KMS-11 (cell line): ENCODE results near the gene TMIE.

Source experiments
- H2AFZ ChIP-seq: fragments of 200-600 bp; sonication (generic); 2 replicates; pipeline ENCODE4 v1.6.1; 2016; ENCODE audit warnings: antibody characterized with exemption, mixed run types, low read depth
- H3K27ac ChIP-seq: fragments of 200-600 bp; sonication (generic); 2 replicates; pipeline ENCODE4 v1.6.1; 2016; ENCODE audit warnings: mild to moderate bottlenecking, mixed run types
- H3K27me3 ChIP-seq: fragments of 200-600 bp; sonication (generic); 2 replicates; pipeline ENCODE4 v1.6.1; 2017; ENCODE audit warnings: mild to moderate bottlenecking, low read depth, mixed run types, moderate library complexity; ENCODE audit not compliant: insufficient read depth
- H3K36me3 ChIP-seq: fragments of 200-600 bp; sonication (generic); 2 replicates; pipeline ENCODE4 v1.6.1; 2017; ENCODE audit warnings: mild to moderate bottlenecking, mixed run types; ENCODE audit not compliant: insufficient read depth
- H3K4me1 ChIP-seq: fragments of 200-600 bp; sonication (generic); 2 replicates; pipeline ENCODE4 v1.6.1; 2016; ENCODE audit warnings: mild to moderate bottlenecking, low read depth, mixed run types; ENCODE audit not compliant: poor library complexity, severe bottlenecking
- H3K4me2 ChIP-seq: fragments of 200-600 bp; sonication (generic); 2 replicates; pipeline ENCODE4 v1.7.0; 2016; ENCODE audit warnings: mild to moderate bottlenecking, mixed run types
- H3K4me3 ChIP-seq: fragments of 200-600 bp; sonication (generic); IDR thresholded peaks from 2 replicates; pipeline ENCODE4 v1.6.1; 2017; ENCODE audit warnings: low read depth, low read length, mixed read lengths; ENCODE audit not compliant: insufficient read depth
- H3K79me2 ChIP-seq: fragments of 200-600 bp; sonication (generic); 2 replicates; pipeline ENCODE4 v1.6.1; 2016; ENCODE audit warnings: low read depth, mixed run types; ENCODE audit not compliant: insufficient read depth
- H3K9ac ChIP-seq: fragments of 200-600 bp; sonication (generic); 2 replicates; pipeline ENCODE4 v1.6.1; 2016; ENCODE audit warnings: mild to moderate bottlenecking, mixed run types
- H4K20me1 ChIP-seq: fragments of 200-600 bp; sonication (generic); 2 replicates; pipeline ENCODE4 v1.6.1; 2016; ENCODE audit warnings: mild to moderate bottlenecking, mixed run types; ENCODE audit not compliant: insufficient read depth
- TF ChIP-seq, protein P1 (sequence below): fragments of 200-600 bp; sonication (generic); conservative IDR thresholded peaks from 2 replicates; pipeline ENCODE4 v1.6.1; 2017; ENCODE audit warnings: low read depth, mild to moderate bottlenecking, antibody characterized with exemption, low read length, moderate library complexity, mixed read lengths

The TMIE gene

DNA sequence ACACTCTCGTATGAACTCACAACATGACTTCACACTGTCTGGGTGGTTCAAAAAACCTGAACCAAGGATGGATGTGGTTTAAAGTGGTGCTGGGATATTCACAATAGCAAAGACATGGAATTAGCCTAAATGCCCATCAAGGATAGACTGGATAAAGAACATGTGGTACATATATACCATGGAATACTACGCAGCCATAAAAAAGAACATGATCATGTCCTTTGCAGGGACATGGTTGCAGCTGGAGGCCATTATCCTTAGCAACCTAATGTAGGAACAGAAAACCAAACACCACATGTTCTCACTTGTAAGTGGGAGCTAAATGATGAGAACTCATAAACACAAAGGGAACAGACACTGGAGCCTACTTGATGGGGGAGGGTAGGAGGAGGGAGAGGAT lies 19.8 kb downstream of the TMIE start:
- Histone ChIP-seq H3K4me1 (no peaks in the 10 kb centered on the region), H4K20me1 (no peaks in the 10 kb centered on the region), H3K9ac (no peak overlapping the region), H3K4me2 (no peak overlapping the region), H3K79me2 (no peaks in the 10 kb centered on the region), H3K27ac (no peak overlapping the region), H2AFZ (no peak overlapping the region), H3K36me3 (no peaks in the 10 kb centered on the region), H3K4me3 (no peak overlapping the region), H3K27me3 (no peaks in the 10 kb centered on the region)
- TF ChIP-seq, protein P1, sequence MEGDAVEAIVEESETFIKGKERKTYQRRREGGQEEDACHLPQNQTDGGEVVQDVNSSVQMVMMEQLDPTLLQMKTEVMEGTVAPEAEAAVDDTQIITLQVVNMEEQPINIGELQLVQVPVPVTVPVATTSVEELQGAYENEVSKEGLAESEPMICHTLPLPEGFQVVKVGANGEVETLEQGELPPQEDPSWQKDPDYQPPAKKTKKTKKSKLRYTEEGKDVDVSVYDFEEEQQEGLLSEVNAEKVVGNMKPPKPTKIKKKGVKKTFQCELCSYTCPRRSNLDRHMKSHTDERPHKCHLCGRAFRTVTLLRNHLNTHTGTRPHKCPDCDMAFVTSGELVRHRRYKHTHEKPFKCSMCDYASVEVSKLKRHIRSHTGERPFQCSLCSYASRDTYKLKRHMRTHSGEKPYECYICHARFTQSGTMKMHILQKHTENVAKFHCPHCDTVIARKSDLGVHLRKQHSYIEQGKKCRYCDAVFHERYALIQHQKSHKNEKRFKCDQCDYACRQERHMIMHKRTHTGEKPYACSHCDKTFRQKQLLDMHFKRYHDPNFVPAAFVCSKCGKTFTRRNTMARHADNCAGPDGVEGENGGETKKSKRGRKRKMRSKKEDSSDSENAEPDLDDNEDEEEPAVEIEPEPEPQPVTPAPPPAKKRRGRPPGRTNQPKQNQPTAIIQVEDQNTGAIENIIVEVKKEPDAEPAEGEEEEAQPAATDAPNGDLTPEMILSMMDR = no peak

DNA sequence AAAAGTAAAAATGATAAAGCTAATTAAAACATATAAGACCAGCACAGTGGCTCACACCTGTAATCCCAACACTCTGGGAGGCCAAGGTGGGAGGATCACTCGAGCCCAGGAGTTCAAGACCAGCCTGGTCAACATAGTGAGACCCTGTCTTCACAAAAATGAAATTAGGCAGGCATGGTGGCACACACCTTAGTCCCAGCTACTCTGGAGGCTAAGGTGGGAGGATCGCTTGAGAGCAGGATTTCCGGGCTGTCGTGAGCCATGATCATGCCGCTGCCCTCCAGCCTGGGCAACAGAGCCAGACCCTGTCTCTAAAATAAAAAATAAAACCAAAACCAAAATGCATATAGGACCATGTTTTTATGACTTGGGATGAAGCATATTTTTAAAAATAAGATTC lies 21.3 kb downstream of the TMIE start:
- H3K4me2 ChIP-seq = no peak overlapping the region

DNA sequence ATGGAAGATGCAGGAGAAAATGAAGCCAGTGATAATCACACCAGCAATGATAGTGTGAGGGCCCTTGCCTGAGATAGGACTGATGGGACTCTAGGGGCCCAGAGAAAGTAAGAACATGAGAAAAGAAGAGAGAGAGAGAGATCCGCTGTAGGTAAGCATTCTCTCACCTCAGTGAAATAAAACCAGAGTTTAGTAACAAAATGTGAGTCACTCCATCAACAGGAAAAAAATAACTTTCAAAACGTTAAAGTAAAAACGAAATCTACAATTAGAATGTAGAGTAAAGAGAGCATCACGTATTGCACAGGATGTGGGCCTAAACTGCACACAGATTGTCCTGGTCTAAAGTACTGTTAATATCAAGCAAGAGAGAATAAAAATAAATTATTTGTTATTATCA lies 23.2 kb downstream of the TMIE start:
- Histone ChIP-seq H3K27me3 (no peaks in the 10 kb centered on the region), H3K4me1 (no peaks in the 10 kb centered on the region), H3K4me3 (no peak overlapping the region), H2AFZ (no peak overlapping the region), H3K4me2 (no peak overlapping the region), H3K27ac (no peak overlapping the region), H3K9ac (no peak overlapping the region), H3K79me2 (no peaks in the 10 kb centered on the region), H3K36me3 (no peaks in the 10 kb centered on the region), H4K20me1 (no peaks in the 10 kb centered on the region)
- TF ChIP-seq, protein P1 = no peak

More for the DNA sequence above, 21.3 kb downstream of the TMIE start:
- no peaks in the 10 kb centered on the region for H3K36me3 ChIP-seq
- no peak overlapping the region for H3K4me3 ChIP-seq
- no peak overlapping the region for H3K27ac ChIP-seq
- H3K4me1 ChIP-seq = no peaks in the 10 kb centered on the region
- H3K27me3 ChIP-seq = no peaks in the 10 kb centered on the region
- H4K20me1 ChIP-seq = no peaks in the 10 kb centered on the region
- H2AFZ ChIP-seq = no peak overlapping the region
- H3K9ac ChIP-seq = no peak overlapping the region
- no peaks in the 10 kb centered on the region for H3K79me2 ChIP-seq
- TF ChIP-seq, protein P1 = no peak

DNA sequence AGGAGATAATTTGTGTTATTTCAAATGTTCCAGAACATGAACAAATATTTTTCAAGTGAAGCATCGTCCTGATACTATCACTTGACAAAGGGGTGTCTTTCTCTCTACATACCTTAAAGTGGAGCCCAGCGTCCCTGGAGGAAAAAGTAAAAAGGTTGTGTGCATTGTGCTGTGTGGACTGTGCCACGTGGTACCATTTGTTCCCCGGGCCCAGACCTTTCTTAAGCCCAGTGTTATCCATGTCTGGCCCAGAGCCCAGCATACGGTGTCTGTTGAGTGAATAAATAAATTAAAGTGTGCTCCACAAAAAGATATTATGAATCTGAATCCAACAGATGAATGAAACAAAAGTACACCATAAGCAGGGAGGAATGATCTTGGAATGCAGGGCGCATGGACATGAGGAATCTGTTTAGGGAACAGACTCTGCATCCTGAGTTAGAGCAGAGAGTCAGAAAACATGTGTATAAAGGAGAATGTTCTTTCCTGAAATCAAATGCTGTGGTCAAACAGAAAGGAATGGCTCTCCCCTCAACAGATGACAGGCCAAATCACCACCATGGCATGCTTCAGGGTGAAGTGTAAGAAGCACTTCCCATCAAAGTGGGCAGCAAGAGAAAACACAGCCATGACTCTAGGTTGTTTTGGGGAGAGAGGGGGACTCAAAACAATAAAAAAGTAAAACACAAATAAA lies 24.6 kb downstream of the TMIE start:
- Histone ChIP-seq H3K4me2 (no peak overlapping the region), H3K36me3 (no peaks in the 10 kb centered on the region), H4K20me1 (no peaks in the 10 kb centered on the region), H3K79me2 (no peaks in the 10 kb centered on the region), H2AFZ (no peak overlapping the region), H3K4me1 (no peaks in the 10 kb centered on the region), H3K9ac (no peak overlapping the region), H3K27me3 (no peaks in the 10 kb centered on the region), H3K27ac (no peak overlapping the region), H3K4me3 (no peak overlapping the region)
- TF ChIP-seq, protein P1 = no peak
